GM12865 (cell line): Measurements from ENCODE around the gene ADCY2.

Experiments used
- DNase-seq: peaks from one replicate; pipeline ENCODE4 v3.0.0; 2010; ENCODE audit warnings: low read depth
- H3K4me3 ChIP-seq: 2 replicates; pipeline ENCODE4 v1.5.1; 2011; ENCODE audit warnings: mild to moderate bottlenecking, low read depth, low read length, control low read depth
- CTCF ChIP-seq: IDR thresholded peaks from 2 replicates; pipeline ENCODE4 v1.5.1; 2011; ENCODE audit warnings: low read length, control low read depth, low read depth, inconsistent platforms; ENCODE audit not compliant: insufficient read depth; ENCODE audit errors: missing control alignments

ADCY2 gene

GRCh38 chr5:7745882-7746610, 350.1 kb downstream of the ADCY2 start:
- peak; percentile 80 for TF ChIP-seq CTCF
- peak; percentile 69 for DNase-seq
- H3K4me3 ChIP-seq = no peak overlapping the region

GRCh38 chr5:7747728-7748127, 351.8 kb downstream of the ADCY2 start:
- H3K4me3 ChIP-seq = no peak overlapping the region
- DNase-seq = no peak
- TF ChIP-seq CTCF = no peak

GRCh38 chr5:7749626-7750025, 353.7 kb downstream of the ADCY2 start:
- no peak for DNase-seq
- H3K4me3 ChIP-seq = no peak overlapping the region
- TF ChIP-seq CTCF = no peak

GRCh38 chr5:7751874-7752273, 355.9 kb downstream of the ADCY2 start:
- no peak overlapping the region for H3K4me3 ChIP-seq
- DNase-seq = no peak
- no peak for TF ChIP-seq CTCF

- TF ChIP-seq CTCF = no peak
- H3K4me3 ChIP-seq = no peak overlapping the region
Observed at GRCh38 chr5:7753181-7753580, 357.2 kb downstream of the ADCY2 start.

DNA sequence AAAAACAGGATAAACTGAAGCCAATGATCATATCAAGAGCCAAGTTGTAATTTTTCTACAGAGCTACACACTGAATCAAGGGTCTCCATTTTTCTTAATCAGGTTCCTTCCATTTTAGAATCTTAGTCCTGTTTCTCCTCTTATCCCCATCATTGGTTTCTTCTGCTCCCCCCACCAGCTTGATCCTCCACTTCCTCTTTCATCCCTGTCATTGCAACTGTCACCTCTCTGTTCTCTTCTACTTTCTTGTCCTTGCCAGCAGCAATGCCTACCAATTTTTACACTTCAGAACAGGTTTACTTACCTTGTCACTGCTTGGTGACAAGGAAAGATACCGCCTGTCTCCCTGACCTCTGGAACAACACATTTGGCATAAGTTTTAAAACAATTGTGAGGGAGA, 357.7 kb downstream of the ADCY2 start:
- no peak for DNase-seq
- TF ChIP-seq CTCF = no peak
- H3K4me3 ChIP-seq = no peak overlapping the region

More at GRCh38 chr5:7753181-7753580, 357.2 kb downstream of the ADCY2 start:
- no peak for DNase-seq

GRCh38 chr5:7754490-7754889, 358.6 kb downstream of the ADCY2 start:
- no peak for TF ChIP-seq CTCF
- no peak for DNase-seq
- H3K4me3 ChIP-seq = no peak overlapping the region
